PFSK-1 (cell line): Measurements from ENCODE around the gene MAP6D1. TPM values are rescaled to one million over a fixed set of nuclear protein-coding genes. Genes with fewer than 3 reads are reported as not detected.

ENCODE experiments used
- FOXP2 ChIP-seq: optimal IDR thresholded peaks from 2 replicates; pipeline ENCODE3; 2011; ENCODE audit warnings: borderline replicate concordance, control low read depth, inconsistent platforms; ENCODE audit not compliant: insufficient read depth; ENCODE audit errors: extremely low read length, extremely low read depth
- POLR2AphosphoS5 ChIP-seq: IDR thresholded peaks from 2 replicates; pipeline ENCODE4 v1.6.1; 2012; ENCODE audit warnings: low read depth, mild to moderate bottlenecking, control low read depth, low read length, moderate library complexity
- SIN3A ChIP-seq: IDR thresholded peaks from 2 replicates; pipeline ENCODE4 v1.6.1; 2012; ENCODE audit warnings: mild to moderate bottlenecking, low read length, moderate library complexity, borderline replicate concordance; ENCODE audit not compliant: insufficient read depth
- TAF1 ChIP-seq: IDR thresholded peaks from 2 replicates; pipeline ENCODE4 v1.6.1; 2012; ENCODE audit warnings: low read length, control low read depth, borderline replicate concordance; ENCODE audit not compliant: insufficient read depth
- polyA plus RNA-seq: library from polyadenylated mRNA; unstranded; fragments of >200 nt; gene quantifications from one replicate; pipeline ENCODE4 v1.2.1, GENCODE V29; 2012; ENCODE audit warnings: low read depth, missing spikeins; ENCODE audit not compliant: insufficient read length
- TF ChIP-seq, protein P1 (sequence below), 2 experiments: IDR thresholded peaks; 2 replicates each; pipeline versions ENCODE4 v1.6.1 to v1.8.0; 2011 to 2012; ENCODE audit warnings: low read depth in 2 of 2, low read length in 2 of 2, control low read depth in 1 of 2, inconsistent platforms in 1 of 2, mild to moderate bottlenecking in 1 of 2, moderate library complexity in 1 of 2; ENCODE audit not compliant: insufficient read depth in 1 of 2

Gene MAP6D1
- polyA plus RNA-seq, result 3.0 TPM

DNA sequence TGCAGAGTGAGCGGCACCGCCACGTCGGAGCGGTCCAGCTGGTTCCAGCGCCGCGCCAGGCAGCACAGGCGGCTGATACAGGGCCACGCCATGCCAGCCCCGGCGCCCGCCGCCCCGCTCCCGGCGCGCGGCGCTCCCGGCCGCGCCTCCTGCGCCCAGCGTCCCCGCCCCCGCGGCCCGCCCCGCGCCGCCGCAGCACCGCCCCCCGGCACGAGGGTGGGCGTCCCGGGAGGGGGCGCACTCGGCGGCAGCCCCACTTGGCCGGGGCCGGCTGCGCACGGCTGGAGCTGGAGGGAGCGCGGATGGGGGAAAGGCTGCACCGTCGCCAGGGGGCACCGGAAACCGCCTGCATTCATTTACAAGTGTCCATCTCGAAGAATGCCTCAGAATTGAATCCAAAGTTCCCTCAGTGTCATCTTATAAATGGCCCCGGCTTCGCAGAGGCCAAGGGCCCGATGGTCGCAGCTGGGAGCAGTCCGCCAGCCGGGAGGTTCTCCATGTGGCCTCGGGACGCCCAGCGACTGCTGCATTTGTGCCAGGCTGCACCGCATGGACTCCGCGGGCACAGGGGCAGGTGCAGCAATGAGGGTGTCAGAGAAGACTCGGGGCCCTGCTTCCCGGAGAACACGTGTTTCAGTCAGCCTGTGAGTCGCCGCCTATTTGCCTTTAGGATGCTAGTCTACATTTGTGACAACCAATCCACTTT is at the start of gene MAP6D1:
Gene MAP6D1 (minus strand): TSS at position 122 of the 706 bp plus-strand sequence. CDS start 30 bp downstream, at position 92.
- TF ChIP-seq SIN3A (no peak), FOXP2 (no peak), POLR2AphosphoS5 (no peak), TAF1 (no peak)
- TF ChIP-seq, protein P1, sequence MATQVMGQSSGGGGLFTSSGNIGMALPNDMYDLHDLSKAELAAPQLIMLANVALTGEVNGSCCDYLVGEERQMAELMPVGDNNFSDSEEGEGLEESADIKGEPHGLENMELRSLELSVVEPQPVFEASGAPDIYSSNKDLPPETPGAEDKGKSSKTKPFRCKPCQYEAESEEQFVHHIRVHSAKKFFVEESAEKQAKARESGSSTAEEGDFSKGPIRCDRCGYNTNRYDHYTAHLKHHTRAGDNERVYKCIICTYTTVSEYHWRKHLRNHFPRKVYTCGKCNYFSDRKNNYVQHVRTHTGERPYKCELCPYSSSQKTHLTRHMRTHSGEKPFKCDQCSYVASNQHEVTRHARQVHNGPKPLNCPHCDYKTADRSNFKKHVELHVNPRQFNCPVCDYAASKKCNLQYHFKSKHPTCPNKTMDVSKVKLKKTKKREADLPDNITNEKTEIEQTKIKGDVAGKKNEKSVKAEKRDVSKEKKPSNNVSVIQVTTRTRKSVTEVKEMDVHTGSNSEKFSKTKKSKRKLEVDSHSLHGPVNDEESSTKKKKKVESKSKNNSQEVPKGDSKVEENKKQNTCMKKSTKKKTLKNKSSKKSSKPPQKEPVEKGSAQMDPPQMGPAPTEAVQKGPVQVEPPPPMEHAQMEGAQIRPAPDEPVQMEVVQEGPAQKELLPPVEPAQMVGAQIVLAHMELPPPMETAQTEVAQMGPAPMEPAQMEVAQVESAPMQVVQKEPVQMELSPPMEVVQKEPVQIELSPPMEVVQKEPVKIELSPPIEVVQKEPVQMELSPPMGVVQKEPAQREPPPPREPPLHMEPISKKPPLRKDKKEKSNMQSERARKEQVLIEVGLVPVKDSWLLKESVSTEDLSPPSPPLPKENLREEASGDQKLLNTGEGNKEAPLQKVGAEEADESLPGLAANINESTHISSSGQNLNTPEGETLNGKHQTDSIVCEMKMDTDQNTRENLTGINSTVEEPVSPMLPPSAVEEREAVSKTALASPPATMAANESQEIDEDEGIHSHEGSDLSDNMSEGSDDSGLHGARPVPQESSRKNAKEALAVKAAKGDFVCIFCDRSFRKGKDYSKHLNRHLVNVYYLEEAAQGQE (IDR thresholded peaks at IDR 0.05; ENCODE audit: insufficient read depth in 1 of 2, low read depth in 2 of 2, low read length in 2 of 2), result no peak

DNA sequence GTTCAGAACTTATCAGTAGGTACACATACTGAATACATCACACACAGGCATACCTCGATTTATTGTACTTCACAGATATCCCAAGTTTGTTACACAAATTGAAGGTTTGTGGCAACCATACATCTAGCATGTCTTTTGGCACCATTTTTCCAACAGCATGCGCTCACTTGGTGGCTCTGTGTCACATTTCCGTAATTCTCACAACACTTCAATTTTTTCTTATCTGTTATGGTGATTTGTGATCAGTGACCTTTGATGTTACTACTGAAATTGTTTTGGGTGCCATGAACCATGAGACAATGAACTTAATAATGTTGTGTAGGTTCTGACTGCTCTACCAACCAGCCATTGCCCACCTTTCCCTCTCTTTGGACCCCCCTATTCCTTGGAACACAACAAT is 48.5 kb upstream of the MAP6D1 start:
- TF ChIP-seq POLR2AphosphoS5 (no peak), FOXP2 (no peak), SIN3A (no peak)

DNA sequence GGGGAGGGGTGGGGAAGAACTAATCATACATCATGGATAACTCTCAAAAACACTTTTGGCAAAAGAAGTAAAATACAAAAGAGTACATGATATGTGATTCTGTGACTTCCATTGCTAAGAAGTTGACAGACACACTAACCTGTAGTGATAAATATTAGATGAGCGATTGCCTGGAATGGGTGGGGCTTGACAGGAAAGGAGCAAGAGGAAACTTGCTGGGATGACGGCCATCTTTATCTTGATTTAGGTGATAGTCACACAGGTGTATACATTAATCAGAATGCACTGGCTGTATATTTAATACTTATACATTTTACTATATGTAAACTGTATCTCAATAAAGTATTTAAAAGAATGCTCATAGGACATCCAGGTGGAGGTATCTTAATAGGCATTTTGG is 46.2 kb upstream of the MAP6D1 start:
- TF ChIP-seq, protein P1 (IDR thresholded peaks at IDR 0.05; ENCODE audit: insufficient read depth in 1 of 2, low read depth in 2 of 2, low read length in 2 of 2), result no peak
- no peak for TF ChIP-seq SIN3A
- no peak for TF ChIP-seq POLR2AphosphoS5
- no peak for TF ChIP-seq TAF1
- no peak for TF ChIP-seq FOXP2

DNA sequence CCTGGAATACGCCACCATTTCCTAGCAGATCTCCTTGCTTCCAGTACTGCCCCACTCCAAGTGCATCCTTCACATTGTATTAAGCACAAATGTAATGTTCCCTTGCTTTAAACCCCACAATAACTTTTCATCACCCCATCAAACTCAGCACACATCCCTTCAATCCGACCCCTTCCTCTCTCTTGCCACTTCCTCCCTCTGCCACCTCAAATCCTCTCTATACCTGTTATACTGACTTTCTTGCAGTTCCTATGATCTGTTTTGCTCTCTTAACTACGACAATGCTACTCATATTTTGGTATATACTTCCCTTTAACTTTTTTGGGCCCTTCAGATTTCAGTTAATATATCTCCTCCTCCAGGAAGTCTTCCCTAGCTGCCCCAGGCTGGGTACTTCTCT is 45.2 kb upstream of the MAP6D1 start:
- TF ChIP-seq POLR2AphosphoS5 (no peak), SIN3A (no peak), TAF1 (no peak), FOXP2 (no peak)
- TF ChIP-seq, protein P1 (IDR thresholded peaks at IDR 0.05; ENCODE audit: insufficient read depth in 1 of 2, low read depth in 2 of 2, low read length in 2 of 2), result no peak

DNA sequence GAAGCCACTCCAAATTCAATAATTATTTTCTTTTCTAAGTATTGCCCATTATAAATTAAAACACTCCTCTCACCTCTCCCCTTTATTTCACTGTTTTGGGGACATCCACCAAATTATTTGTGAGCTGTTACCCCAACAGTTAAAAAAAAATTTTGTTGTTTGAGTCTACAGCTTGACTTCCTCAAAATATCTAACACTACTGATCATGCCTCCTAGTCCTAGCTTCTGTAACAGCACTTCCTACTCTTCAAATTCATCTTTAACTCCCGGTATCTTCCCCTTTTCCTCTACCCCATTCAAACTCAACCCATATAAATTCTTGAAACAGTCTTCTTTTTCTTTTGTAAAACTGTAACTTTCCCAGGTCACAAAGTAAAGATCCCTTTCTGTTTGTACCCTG is 43.4 kb upstream of the MAP6D1 start:
- TF ChIP-seq FOXP2, result no peak
- TF ChIP-seq, protein P1 (IDR thresholded peaks at IDR 0.05; ENCODE audit: insufficient read depth in 1 of 2, low read depth in 2 of 2, low read length in 2 of 2), result no peak
- TF ChIP-seq SIN3A, result no peak
- TF ChIP-seq POLR2AphosphoS5, result no peak
- TF ChIP-seq TAF1, result no peak
